K562 (cell line): ENCODE measurements around the gene SIPA1L2. TPM values are rescaled to one million over a fixed set of nuclear protein-coding genes. Genes with fewer than 3 reads are reported as not detected.

Experiments used
- ATAC-seq: fragments of 200-7000 bp; cut with Tn5 transposase; 3 replicates; pipeline ENCODE4 v1.9.1; 2020; ENCODE audit warnings: moderate library complexity
- BruUV-seq: library from RNA; stranded (reverse); fragments of 400-500 nt; replicated peaks from 2 replicates; lab custom pipeline; 2021; lab: Mats Ljungman, UMichigan
- CTCF ChIA-PET: fragments of 300-600 bp; formaldehyde crosslinking; extraction: SDS; loops from one replicate; lab custom pipeline; 2021; ENCODE audit warnings: low intra/inter-chr PET ratio; lab: Yijun Ruan, JAX
- POLR2A ChIA-PET: fragments of 300-600, 350-650 bp; sonication (Branson Sonifier 250); formaldehyde crosslinking; extraction: SDS; loops from one replicate; lab custom pipeline; 2021; ENCODE audit warnings: antibody characterized with exemption, inconsistent platforms; lab: Yijun Ruan, JAX
- DNase-seq, 4 experiments: peaks; one replicate each; pipeline versions ENCODE4 v3.0.0 to v3.0.0-alpha.2; 2011 to 2018; ENCODE audit warnings: low spot score in 3 of 4, mixed read lengths in 3 of 4; ENCODE audit errors: extremely low read depth in 1 of 4
- FAIRE-seq: peaks from 2 replicates; lab custom pipeline; 2011; peaks lifted over from hg19 to GRCh38; lab: Jason Lieb, UNC
- H2AFZ ChIP-seq: 2 replicates; pipeline ENCODE4 v1.6.0; 2011; ENCODE audit warnings: low read depth, low read length, control low read depth, inconsistent platforms
- H3K27ac ChIP-seq: fragments of 200-600 bp; 3 replicates; pipeline ENCODE4 v1.8.0; 2011; ENCODE audit warnings: low read depth, mild to moderate bottlenecking, control low read depth, inconsistent platforms, low read length, moderate library complexity, mixed read lengths; ENCODE audit errors: extremely low read depth
- H3K27me3 ChIP-seq, 2 experiments: fragments of 300-600 bp in 1 of 2; 2 replicates in 1 of 2; 3 replicates in 1 of 2; pipeline versions ENCODE4 v1.6.0 to v1.8.0; 2011; ENCODE audit warnings: inconsistent platforms in 2 of 2, low read length in 2 of 2, mild to moderate bottlenecking in 1 of 2, mixed read lengths in 1 of 2, moderate library complexity in 1 of 2; ENCODE audit not compliant: control insufficient read depth in 2 of 2, insufficient read depth in 2 of 2
- H3K36me3 ChIP-seq: fragments of 300-600 bp; 3 replicates; pipeline ENCODE4 v1.8.0; 2011; ENCODE audit warnings: mild to moderate bottlenecking, low read length, inconsistent platforms; ENCODE audit not compliant: control insufficient read depth, insufficient read depth
- H3K4me1 ChIP-seq, 2 experiments: fragments of 200-600 bp in 1 of 2; replicated peaks in 1 of 2; 2 replicates in 1 of 2; 3 replicates in 1 of 2; pipeline versions ENCODE4 v1.5.1 to v1.8.0; 2011; ENCODE audit warnings: inconsistent platforms in 2 of 2, low read length in 2 of 2, mild to moderate bottlenecking in 1 of 2, mixed read lengths in 1 of 2, moderate library complexity in 1 of 2; ENCODE audit not compliant: control insufficient read depth in 2 of 2, insufficient read depth in 2 of 2
- H3K4me2 ChIP-seq: 2 replicates; pipeline ENCODE4 v1.6.1; 2011; ENCODE audit warnings: low read length, control low read depth, inconsistent platforms, mixed read lengths; ENCODE audit not compliant: insufficient read depth
- H3K4me3 ChIP-seq: fragments of 200-600 bp; sonication (generic), shearing (Covaris generic); 2 replicates; pipeline ENCODE4 v1.5.1; 2016; ENCODE audit warnings: control low read depth, inconsistent platforms
- H3K79me2 ChIP-seq: fragments of 200-600 bp; 3 replicates; pipeline ENCODE4 v1.8.0; 2011; ENCODE audit warnings: low read length, inconsistent platforms; ENCODE audit not compliant: control insufficient read depth, insufficient read depth
- H3K9ac ChIP-seq, 2 experiments: 2 replicates each; pipeline versions ENCODE4 v1.6.0 to v1.6.1; 2011; ENCODE audit warnings: low read depth in 2 of 2, low read length in 2 of 2, control low read depth in 1 of 2, inconsistent platforms in 1 of 2, mild to moderate bottlenecking in 1 of 2, mixed read lengths in 1 of 2; ENCODE audit not compliant: insufficient read depth in 1 of 2
- H3K9me1 ChIP-seq: one replicate; pipeline ENCODE4 v1.6.0; 2011; ENCODE audit warnings: inconsistent platforms, mild to moderate bottlenecking, low read length, moderate library complexity; ENCODE audit not compliant: control insufficient read depth, insufficient read depth
- H3K9me3 ChIP-seq: replicated peaks from 2 replicates; pipeline ENCODE4 v1.5.1; 2011; ENCODE audit warnings: low read depth, low read length, inconsistent platforms; ENCODE audit not compliant: control insufficient read depth, insufficient read depth
- H4K20me1 ChIP-seq: replicated peaks from 2 replicates; pipeline ENCODE4 v1.6.1; 2011; ENCODE audit warnings: low read length, inconsistent platforms, mixed read lengths; ENCODE audit not compliant: control insufficient read depth, insufficient read depth
- E2F3 ChIP-seq: fragments of 250-450 bp; sonication (Bioruptor Pico); IDR thresholded peaks from 2 replicates; pipeline ENCODE4 v1.4.0; 2020; ENCODE audit warnings: mild to moderate bottlenecking
- FOXK2 ChIP-seq, 2 experiments: fragments of 450-650 bp; IDR thresholded peaks in 1 of 2; conservative IDR thresholded peaks in 1 of 2; 2 replicates each; pipeline ENCODE4 v1.6.1; 2016; ENCODE audit warnings: low read depth in 2 of 2, mild to moderate bottlenecking in 1 of 2
- NR2C1 ChIP-seq, 2 experiments: fragments of 450-650 bp; IDR thresholded peaks; 2 replicates each; pipeline ENCODE4 v1.6.1; 2017; ENCODE audit warnings: mild to moderate bottlenecking in 2 of 2, antibody characterized with exemption in 1 of 2, inconsistent platforms in 1 of 2, missing compliant biosample characterization in 1 of 2, missing genetic modification characterization in 1 of 2
- WGBS: fragments of 100-300 bp; shearing (Covaris generic); methylation state at CpG from one replicate; pipeline ENCODE4 v1.1.6; 2016; ENCODE audit warnings: low coverage, mixed read lengths; ENCODE audit not compliant: insufficient coverage; ENCODE audit errors: missing lambda C conversion rate; 5-methylcytosine and 5-hydroxymethylcytosine counted together
- in situ Hi-C: fragments of 300-500 bp; cut with MboI; formaldehyde crosslinking; loops from 4 replicates; pipeline ENCODE4 v1.15.0; 2018; ENCODE audit warnings: inconsistent platforms, mixed read lengths
- intact Hi-C: fragments of 100-400 bp; cut with micrococcal nuclease; formaldehyde crosslinking; loops from 2 replicates; pipeline ENCODE4 v1.14.2; 2022
- polyA plus RNA-seq, 8 experiments: library from polyadenylated mRNA; depleted of rRNA in 4 of 8; stranded (reverse) in 5 of 8; unstranded in 3 of 8; fragments of >200 nt; fragmentation: Nextera tagmentation in 2 of 8; fragmentation: Illumina TruSeq in 1 of 8; extraction: Ambion mirVana in 2 of 8; extraction: Trizol in 1 of 8; gene quantifications; 2 replicates each; pipeline versions ENCODE4 v1.2.1 to v1.2.3, GENCODE V29; 2011 to 2014; ENCODE audit warnings: inconsistent platforms in 1 of 8, missing spikeins in 1 of 8
- total RNA-seq, 7 experiments: library from RNA; depleted of rRNA in 6 of 7; stranded (reverse); fragments of >200 nt in 6 of 7; fragmentation: Illumina TruSeq in 2 of 7; extraction: Trizol in 2 of 7; gene quantifications; 2 replicates each; pipeline versions ENCODE4 v1.2.1 to v1.2.3, GENCODE V29; 2011 to 2021; ENCODE audit warnings: low replicate concordance in 1 of 7

SIPA1L2 gene
- total and polyA plus RNA-seq, 9 of the 15 experiments (the other 6 are each of a cell fraction or from before 2014, with no cell fraction given) = 0.04 to 0.22 (median 0.06) TPM; not detected in 5

DNA sequence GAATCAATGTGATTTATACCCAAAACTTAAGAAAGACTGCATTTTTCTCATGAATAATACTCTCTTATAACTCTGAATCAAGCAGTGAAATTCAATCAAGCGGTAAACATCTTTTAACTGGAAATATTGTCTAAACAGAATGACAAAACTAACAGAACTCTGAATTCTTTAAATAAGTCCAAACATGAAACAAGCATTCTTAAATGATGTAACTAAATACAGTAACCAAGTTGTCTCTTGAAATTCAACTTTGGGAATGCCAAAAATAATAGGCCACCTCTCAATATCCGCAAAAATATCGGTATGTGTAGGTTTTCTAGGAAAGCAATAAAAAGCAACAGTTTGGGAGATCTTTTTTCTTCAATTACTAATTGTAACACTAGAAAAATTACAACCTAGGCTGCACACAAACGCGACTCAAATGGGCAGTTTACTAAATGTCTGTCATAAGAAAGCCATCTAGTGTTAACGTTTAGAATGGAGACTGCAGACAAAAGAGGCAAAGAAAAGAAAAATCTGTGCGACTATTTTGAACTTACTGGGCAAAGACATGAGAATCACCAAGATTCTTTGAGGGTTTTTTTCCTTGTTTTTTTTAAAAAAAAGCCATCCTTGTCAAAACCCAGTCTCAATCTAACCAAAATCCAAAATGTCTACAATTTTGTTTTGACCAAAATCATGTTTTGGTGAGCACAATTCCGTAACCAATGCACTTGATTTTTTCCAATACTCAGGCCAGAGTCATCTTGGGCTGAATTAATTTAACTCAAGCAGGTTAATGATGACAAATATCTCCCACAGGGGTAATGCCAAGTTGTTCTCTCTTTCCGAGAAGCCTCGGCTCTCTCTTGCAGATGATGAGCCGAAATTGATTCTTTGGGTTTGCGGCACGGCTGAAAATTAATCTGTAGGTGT, 1.3 kb downstream of the SIPA1L2 start:
- intact Hi-C loops (no loop called here), in situ Hi-C loops (loop anchor here (25.0 kb wide), 1 partner anchor 609 kb away; no protein-coding TSS in a partner anchor)
- Histone ChIP-seq H3K27ac (no peak overlapping the region), H4K20me1 (no peaks in the 10 kb centered on the region), H3K4me2 (no peak overlapping the region), H3K9me3 (no peaks in the 10 kb centered on the region), H3K4me3 (no peak overlapping the region), H3K36me3 (no peaks in the 10 kb centered on the region), H3K4me1 (no peaks in the 10 kb centered on the region), H3K9me1 (no peaks in the 10 kb centered on the region), H3K79me2 (no peaks in the 10 kb centered on the region), H2AFZ (no peak overlapping the region), H3K27me3 (peaks cover 0 to 3% of the 10 kb centered on the region in 2 experiments; a peak in 2 of 5 replicates), H3K9ac (no peak overlapping the region)
- ATAC-seq (no peak), DNase-seq (no peak), FAIRE-seq (no peak)
- no TSS peak for BruUV-seq
- ChIA-PET CTCF (no interaction called here), POLR2A (interaction anchor here (0.9 kb wide), 1 partner anchor 72 kb away, joined by 3 read pairs; no protein-coding TSS in a partner anchor)
- TF ChIP-seq E2F3 (CRISPR knock-in tag) (no peak), FOXK2 (conservative IDR thresholded peaks at IDR 0.05 in 1 of 2, IDR thresholded peaks at IDR 0.05 in 1 of 2; ENCODE audit: low read depth in 2 of 2) (no peak), NR2C1 (IDR thresholded peaks at IDR 0.05) (no peak), NR2C1 (tag; IDR thresholded peaks at IDR 0.05) (no peak)
- 2% methylated on average over 13 of the region's 13 CpGs for WGBS
